ENCODE data around the gene PRSS3.

DNA sequence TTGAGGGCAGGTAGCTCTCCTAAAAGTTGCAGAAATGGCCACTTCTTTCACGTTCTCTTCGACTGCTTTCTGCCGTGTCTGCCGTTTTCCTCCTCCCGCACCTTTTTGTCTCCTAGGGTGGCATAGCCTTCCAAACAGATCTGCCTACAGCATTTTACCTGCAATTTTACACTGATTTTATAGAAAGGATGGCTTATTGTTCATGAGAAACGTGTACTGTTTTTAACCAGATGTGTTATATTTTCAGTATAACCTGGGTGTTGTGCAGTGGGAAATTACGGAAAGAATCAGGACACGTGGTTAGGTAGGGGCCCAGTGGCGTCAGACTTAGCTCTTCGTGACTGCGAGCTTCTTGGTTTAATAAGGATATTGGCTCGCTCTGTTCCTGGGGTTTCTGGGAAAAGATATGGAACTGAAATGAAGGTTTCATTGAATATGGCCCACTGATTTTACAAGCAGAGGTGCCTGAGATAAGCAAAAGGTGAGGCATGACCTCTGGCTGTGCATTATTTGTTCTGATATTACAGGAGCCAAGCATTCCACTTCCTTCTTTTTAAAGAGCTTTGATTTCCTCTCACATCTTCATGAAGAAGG lies 43.7 kb upstream of the PRSS3 start:
- TF ChIP-seq, protein P1, sequence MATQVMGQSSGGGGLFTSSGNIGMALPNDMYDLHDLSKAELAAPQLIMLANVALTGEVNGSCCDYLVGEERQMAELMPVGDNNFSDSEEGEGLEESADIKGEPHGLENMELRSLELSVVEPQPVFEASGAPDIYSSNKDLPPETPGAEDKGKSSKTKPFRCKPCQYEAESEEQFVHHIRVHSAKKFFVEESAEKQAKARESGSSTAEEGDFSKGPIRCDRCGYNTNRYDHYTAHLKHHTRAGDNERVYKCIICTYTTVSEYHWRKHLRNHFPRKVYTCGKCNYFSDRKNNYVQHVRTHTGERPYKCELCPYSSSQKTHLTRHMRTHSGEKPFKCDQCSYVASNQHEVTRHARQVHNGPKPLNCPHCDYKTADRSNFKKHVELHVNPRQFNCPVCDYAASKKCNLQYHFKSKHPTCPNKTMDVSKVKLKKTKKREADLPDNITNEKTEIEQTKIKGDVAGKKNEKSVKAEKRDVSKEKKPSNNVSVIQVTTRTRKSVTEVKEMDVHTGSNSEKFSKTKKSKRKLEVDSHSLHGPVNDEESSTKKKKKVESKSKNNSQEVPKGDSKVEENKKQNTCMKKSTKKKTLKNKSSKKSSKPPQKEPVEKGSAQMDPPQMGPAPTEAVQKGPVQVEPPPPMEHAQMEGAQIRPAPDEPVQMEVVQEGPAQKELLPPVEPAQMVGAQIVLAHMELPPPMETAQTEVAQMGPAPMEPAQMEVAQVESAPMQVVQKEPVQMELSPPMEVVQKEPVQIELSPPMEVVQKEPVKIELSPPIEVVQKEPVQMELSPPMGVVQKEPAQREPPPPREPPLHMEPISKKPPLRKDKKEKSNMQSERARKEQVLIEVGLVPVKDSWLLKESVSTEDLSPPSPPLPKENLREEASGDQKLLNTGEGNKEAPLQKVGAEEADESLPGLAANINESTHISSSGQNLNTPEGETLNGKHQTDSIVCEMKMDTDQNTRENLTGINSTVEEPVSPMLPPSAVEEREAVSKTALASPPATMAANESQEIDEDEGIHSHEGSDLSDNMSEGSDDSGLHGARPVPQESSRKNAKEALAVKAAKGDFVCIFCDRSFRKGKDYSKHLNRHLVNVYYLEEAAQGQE (IDR thresholded peaks at IDR 0.05; ENCODE audit: borderline replicate concordance), result no peak
- TF ChIP-seq, protein P2, sequence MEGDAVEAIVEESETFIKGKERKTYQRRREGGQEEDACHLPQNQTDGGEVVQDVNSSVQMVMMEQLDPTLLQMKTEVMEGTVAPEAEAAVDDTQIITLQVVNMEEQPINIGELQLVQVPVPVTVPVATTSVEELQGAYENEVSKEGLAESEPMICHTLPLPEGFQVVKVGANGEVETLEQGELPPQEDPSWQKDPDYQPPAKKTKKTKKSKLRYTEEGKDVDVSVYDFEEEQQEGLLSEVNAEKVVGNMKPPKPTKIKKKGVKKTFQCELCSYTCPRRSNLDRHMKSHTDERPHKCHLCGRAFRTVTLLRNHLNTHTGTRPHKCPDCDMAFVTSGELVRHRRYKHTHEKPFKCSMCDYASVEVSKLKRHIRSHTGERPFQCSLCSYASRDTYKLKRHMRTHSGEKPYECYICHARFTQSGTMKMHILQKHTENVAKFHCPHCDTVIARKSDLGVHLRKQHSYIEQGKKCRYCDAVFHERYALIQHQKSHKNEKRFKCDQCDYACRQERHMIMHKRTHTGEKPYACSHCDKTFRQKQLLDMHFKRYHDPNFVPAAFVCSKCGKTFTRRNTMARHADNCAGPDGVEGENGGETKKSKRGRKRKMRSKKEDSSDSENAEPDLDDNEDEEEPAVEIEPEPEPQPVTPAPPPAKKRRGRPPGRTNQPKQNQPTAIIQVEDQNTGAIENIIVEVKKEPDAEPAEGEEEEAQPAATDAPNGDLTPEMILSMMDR (IDR thresholded peaks at IDR 0.05; ENCODE audit: poor library complexity, severe bottlenecking), result no peak
- TF ChIP-seq SMC3 (conservative IDR thresholded peaks at IDR 0.05; ENCODE audit: poor library complexity) (no peak), RAD21 (conservative IDR thresholded peaks at IDR 0.05) (no peak), POLR2AphosphoS5 (IDR thresholded peaks at IDR 0.05) (no peak), MXI1 (conservative IDR thresholded peaks at IDR 0.05; ENCODE audit: poor library complexity, severe bottlenecking) (no peak), TAF1 (IDR thresholded peaks at IDR 0.05; ENCODE audit: low read depth) (no peak), EZH2 (IDR thresholded peaks at IDR 0.05; ENCODE audit: borderline replicate concordance, insufficient read depth, low read length, poor library complexity, severe bottlenecking) (no peak)
